HepG2 (cell line): ENCODE results near the gene ZDHHC19.

Source experiments
- ELF4 ChIP-seq: sonication (generic); formaldehyde crosslinking; IDR thresholded peaks from 2 replicates; pipeline ENCODE4 v1.5.0; 2020; ENCODE audit warnings: missing genetic modification reagents, mild to moderate bottlenecking, moderate library complexity, borderline replicate concordance
- FOXK2 ChIP-seq: fragments of 450-650 bp; IDR thresholded peaks from 2 replicates; pipeline ENCODE4 v1.6.1; 2016
- HDAC1 ChIP-seq: sonication (generic); formaldehyde crosslinking; IDR thresholded peaks from 2 replicates; pipeline ENCODE4 v1.5.1; 2020; ENCODE audit warnings: mild to moderate bottlenecking, missing genetic modification reagents
- NFIC ChIP-seq: IDR thresholded peaks from 2 replicates; pipeline ENCODE4 v1.6.1; 2012; ENCODE audit warnings: mild to moderate bottlenecking, low read length, inconsistent platforms
- POLR2A ChIP-seq, 2 experiments: IDR thresholded peaks; 2 replicates each; pipeline ENCODE4 v1.6.1; 2011; ENCODE audit warnings: low read depth in 2 of 2, low read length in 2 of 2, mild to moderate bottlenecking in 1 of 2, moderate library complexity in 1 of 2; ENCODE audit not compliant: insufficient read depth in 1 of 2
- ZNF274 ChIP-seq: sonication (generic); formaldehyde crosslinking; IDR thresholded peaks from 2 replicates; pipeline ENCODE4 v1.5.1; 2020; ENCODE audit warnings: mild to moderate bottlenecking, missing genetic modification reagents
- ZNF781 ChIP-seq: sonication (generic); formaldehyde crosslinking; IDR thresholded peaks from 2 replicates; pipeline ENCODE4 v1.5.1; 2020; ENCODE audit warnings: borderline replicate concordance, mild to moderate bottlenecking, missing genetic modification reagents; ENCODE audit errors: not compliant biosample characterization
- TF ChIP-seq, protein P1 (sequence below): sonication (generic); formaldehyde crosslinking; IDR thresholded peaks from 2 replicates; pipeline ENCODE4 v1.9.0; 2021; ENCODE audit warnings: missing genetic modification reagents, borderline replicate concordance
- TF ChIP-seq, protein P2 (sequence below): sonication (generic); formaldehyde crosslinking; IDR thresholded peaks from 2 replicates; pipeline ENCODE4 v1.8.0; 2022; ENCODE audit warnings: mild to moderate bottlenecking, missing genetic modification reagents, moderate library complexity

GRCh38 chr3:196194542-196194915, 16.7 kb downstream of the ZDHHC19 start:
- TF ChIP-seq NFIC (no peak), HDAC1 (CRISPR knock-in tag) (no peak), ELF4 (no peak), FOXK2 (no peak), POLR2A (IDR thresholded peaks at IDR 0.05; ENCODE audit: insufficient read depth in 1 of 2, low read depth in 2 of 2, low read length in 2 of 2) (no peak), ZNF781 (CRISPR knock-in tag) (no peak), ZNF274 (CRISPR knock-in tag) (no peak)
- TF ChIP-seq, protein P1, sequence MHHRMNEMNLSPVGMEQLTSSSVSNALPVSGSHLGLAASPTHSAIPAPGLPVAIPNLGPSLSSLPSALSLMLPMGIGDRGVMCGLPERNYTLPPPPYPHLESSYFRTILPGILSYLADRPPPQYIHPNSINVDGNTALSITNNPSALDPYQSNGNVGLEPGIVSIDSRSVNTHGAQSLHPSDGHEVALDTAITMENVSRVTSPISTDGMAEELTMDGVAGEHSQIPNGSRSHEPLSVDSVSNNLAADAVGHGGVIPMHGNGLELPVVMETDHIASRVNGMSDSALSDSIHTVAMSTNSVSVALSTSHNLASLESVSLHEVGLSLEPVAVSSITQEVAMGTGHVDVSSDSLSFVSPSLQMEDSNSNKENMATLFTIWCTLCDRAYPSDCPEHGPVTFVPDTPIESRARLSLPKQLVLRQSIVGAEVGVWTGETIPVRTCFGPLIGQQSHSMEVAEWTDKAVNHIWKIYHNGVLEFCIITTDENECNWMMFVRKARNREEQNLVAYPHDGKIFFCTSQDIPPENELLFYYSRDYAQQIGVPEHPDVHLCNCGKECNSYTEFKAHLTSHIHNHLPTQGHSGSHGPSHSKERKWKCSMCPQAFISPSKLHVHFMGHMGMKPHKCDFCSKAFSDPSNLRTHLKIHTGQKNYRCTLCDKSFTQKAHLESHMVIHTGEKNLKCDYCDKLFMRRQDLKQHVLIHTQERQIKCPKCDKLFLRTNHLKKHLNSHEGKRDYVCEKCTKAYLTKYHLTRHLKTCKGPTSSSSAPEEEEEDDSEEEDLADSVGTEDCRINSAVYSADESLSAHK (CRISPR knock-in tag), result no peak
- TF ChIP-seq, protein P2, sequence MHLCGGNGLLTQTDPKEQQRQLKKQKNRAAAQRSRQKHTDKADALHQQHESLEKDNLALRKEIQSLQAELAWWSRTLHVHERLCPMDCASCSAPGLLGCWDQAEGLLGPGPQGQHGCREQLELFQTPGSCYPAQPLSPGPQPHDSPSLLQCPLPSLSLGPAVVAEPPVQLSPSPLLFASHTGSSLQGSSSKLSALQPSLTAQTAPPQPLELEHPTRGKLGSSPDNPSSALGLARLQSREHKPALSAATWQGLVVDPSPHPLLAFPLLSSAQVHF (CRISPR knock-in tag), result no peak
